NCI-H446 (cell line): Measurements from ENCODE around the gene SV2B.
A peak's percentile ranks its signal among the peaks of the same experiment; 100 is the strongest.

Experiments used
- DNase-seq, 2 experiments: peaks; one replicate each; lab custom pipeline; 2025; lab: John Stamatoyannopoulos, UW

SV2B gene

GRCh38 chr15:91268510-91268909 is 168.5 kb downstream of the SV2B start:
- DNase-seq: no peak

DNA sequence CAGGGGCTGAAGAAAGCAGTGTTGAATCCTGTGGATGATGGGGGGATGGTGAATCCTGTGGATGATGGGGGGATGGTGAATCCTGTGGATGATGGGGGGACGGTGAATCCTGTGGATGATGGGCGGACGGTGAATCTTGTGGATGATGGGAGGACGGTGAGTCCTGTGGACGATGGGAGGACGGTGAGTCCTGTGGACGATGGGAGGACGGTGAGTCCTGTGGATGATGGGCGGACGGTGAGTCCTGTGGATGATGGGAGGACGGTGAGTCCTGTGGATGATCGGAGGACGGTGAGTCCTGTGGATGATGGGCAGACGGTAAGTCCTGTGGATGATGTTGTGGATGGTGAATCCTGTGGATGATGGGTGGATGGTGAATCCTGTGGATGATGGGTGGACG is 170.7 kb downstream of the SV2B start:
- no peak for DNase-seq

DNA sequence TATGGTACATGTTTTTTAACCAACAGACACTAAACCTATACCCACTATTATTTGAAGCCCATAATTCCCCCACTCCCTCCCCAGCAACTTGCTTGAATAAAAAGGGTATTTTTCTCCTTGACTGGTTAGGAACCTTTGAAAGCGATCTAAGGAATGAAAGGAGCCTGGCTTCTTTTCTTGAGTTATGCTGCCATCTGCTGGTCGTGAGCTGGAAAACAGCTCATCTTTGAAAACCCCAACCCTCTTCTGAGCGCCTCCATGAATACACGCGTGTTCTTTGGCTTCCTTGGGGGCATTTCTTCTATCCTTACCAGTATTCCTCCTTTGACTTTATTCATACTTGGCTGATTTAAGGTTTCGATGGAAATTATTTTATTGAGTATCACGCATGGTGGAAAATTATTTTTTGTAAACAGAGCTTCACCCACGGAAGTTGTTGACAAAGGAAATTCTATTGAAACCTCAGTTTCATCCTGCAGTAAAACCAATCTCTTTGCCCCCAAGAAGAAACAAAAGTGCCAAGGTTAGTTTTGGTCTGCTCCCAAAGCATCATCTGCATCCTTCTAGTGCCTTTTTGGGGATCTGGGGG is 171.6 kb downstream of the SV2B start:
- DNase-seq: peak; percentile 21 to 71

GRCh38 chr15:91275844-91276243 is 175.8 kb downstream of the SV2B start:
- no peak for DNase-seq

DNA sequence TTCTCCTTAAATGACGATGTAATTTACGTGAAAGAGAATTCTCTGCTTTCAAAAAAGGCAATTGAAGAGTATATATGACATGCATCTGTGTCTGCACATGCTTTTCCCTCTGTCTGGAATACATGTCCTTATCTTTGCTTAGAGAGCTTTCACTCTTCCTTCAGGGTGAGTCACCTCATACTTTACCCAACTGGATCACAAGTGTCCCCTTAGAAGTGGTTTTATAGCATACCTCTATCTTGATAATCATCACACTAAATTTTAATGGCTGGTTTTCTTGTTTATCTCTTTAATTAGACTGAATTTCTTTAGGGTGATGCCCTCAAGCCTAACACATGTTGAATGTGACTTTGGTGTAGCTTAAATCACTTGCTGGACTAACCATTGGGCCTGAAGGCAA is 178.9 kb downstream of the SV2B start:
- DNase-seq: no peak

DNA sequence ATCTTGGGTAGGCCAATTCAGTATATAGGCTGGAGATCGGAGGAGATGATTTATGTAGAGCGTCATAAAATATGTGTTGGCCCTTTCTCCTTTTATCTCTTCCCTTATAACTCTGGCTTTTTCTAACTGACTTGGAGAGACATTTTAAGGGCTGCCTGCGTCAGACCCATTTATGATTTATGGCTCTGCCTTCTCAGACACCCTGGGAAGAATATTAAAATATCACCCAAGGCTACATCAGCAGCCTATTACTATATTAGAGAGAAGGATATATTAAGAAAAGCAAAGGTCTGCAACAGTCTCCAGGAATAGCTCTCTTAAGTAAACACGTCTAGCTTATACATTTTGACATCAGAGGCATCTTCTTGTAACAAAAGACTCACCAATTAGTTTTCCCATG is 179.4 kb downstream of the SV2B start:
- DNase-seq: no peak

- DNase-seq: no peak
Measured at GRCh38 chr15:91281947-91282346, 181.9 kb downstream of the SV2B start.

DNA sequence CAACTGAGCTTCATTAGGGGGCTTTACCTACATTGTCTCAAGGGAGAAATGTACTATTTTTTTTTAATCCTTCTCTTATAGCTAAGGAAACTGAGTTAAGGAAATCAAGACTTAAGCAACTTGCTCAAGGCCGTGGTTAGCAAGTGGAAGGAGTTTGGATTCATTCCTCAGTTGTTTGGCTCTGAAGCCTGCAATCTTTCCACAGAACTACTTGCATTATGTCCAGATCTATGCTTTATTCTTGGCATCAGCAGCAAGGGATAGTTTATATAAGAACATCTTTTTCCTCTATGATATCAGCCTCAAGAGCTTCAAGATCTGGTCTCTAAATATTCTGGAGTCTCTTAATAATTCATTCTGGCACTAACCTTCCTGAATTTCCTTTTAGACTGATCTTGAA is 182.4 kb downstream of the SV2B start:
- DNase-seq: no peak

DNA sequence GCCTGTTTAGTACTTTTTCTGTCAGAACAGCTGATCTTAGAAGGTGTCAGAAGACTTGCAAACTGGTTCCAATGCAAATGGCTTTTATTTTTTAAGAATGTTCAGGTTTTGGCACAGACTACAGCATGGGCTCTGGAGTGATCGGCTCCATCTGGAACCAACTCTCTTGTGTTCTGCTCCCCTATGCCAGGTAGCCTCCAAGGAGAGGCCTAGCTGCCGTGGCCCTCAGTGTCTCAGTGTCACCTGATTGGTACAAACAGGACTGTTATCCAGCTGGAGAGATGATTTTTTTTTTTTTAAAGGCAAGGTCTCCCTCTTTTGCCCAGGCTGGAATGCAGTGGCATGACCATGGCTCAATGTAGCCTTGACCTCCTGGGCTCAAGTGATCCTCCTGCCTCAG is 183.1 kb downstream of the SV2B start:
- peak in 1 of 2 experiments; percentile 9 for DNase-seq

DNA sequence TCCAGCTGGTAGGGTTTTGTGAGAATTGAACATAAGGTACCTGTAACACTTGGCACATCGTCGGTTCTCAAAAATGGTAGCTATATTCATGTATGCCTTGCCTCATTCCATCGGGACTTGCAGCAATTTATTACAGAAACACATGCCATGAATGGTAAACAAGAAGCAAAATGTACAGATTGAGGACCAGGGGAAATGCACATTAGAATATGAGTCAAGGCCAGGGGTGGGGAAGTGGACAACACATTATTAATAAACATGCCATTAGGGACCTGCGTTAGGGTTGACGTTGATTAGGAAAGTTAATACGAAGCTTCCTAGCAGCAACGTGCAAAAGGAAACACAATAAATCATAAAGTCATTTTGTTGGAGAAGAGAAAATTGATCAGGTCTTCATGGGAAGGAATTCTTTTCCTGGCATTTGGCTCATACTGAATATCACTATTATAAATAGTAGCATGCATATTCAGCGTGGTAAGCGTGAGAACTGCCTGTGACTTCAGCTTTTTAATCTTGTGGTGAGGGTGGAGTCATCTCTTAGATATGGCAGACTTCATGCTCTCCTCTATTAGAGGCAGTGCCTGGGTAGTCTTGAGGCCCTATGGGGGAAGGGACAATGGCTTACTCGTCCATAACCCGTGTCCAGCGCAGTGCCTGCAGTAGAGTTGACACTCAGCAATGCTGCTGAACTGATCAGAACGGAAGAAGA is 184.9 kb downstream of the SV2B start:
- DNase-seq: no peak

DNA sequence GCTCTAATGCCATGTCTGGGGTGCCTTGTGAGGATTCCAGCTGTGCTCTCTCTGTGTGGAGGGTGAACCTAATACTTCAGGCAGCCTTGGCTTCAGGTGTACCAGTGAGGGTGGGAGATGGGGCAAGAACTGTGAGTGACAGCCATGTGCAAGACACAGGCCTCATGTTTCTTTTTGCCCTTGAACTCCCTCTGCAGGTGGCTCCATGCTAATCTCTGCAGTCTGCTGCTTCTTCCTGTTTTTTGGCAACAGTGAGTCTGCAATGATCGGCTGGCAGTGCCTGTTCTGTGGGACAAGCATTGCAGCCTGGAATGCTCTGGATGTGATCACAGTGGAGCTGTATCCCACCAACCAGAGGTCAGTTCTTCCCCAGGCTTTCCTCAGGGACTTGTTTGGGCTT is 189.3 kb downstream of the SV2B start:
- peak in 1 of 2 experiments; percentile 36 for DNase-seq

GRCh38 chr15:91290553-91290952 is 190.5 kb downstream of the SV2B start:
- no peak for DNase-seq

- no peak for DNase-seq
Measured at GRCh38 chr15:91291673-91292072, 191.6 kb downstream of the SV2B start.

DNA sequence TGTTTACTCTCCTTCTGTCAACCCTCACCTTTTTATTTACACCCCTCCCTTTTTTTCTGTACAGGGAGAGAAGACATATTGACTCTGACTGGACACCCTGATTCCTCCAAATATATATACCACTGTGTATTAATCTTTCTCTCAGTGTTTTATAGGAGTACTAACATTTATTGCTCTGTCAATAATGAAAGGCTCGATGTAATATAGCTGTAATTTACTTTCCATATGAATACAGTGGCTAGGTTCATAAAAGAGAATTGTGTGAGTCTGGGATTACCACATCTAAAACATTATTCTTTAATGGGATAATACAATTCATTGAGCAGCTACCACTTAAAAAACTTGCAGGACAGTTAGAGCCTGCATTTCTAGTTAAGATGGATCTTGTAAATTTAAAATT is 194.3 kb downstream of the SV2B start:
- DNase-seq: no peak

GRCh38 chr15:91294795-91295194 is 194.7 kb downstream of the SV2B start:
- no peak for DNase-seq

DNA sequence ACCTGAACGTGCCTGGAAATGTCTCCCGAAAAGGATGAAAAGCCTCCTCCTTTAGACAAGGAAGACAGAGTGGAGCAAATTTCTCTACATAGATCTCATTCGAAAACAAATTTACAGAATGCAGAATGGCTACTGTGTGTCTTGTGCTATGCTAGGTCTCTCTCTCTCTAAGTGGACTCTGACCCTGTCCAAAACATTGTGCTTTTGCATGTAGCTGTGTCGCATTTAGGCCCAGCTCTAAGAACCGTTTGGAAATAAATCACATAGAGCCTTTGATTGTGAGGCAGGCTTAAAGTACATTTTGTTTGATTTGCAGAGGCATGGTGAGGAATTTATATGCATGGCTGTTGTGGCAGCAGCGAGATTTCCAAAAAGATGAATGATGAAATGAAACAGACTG is 198.0 kb downstream of the SV2B start:
- DNase-seq: no peak

DNA sequence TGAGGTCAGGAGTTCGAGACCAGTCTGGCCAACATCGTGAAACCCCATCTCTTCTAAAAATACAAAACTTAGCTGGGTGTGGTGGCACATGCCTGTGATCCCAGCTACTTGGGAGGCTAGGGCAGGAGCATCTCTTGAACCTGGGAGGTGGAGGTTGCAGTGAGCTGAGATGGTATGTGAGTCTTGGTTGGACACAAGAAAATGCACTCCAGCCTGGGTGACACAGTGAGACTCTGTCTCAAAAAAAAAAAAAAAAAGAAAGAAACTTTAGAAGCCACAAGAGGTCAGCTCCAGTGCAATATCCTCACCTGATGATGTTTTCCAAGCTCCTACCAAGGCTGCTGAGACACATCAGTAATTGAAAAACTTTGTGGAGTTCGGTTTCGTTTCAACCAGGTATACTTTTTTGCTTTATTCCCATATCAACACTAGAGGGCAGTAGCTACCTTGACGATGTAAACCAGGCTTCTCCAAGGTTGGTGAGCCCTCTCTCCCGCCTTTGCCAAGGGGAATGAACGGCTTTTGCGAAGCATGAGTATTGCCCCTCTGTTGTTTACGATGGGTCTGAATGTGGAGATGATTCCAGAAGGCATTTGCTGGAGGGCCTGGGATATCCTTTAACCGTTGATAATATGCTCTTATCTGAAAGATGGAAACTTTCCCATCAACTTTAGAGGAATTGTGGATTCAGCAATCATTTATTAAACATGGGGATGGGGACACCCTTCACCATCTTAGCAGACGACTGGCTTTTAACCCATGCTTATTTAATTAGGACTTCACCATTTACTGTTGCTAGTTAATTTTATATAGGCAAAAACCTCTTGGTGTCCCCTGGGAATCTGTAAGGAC is 202.8 kb downstream of the SV2B start:
- peak; percentile 41 to 86 for DNase-seq

DNA sequence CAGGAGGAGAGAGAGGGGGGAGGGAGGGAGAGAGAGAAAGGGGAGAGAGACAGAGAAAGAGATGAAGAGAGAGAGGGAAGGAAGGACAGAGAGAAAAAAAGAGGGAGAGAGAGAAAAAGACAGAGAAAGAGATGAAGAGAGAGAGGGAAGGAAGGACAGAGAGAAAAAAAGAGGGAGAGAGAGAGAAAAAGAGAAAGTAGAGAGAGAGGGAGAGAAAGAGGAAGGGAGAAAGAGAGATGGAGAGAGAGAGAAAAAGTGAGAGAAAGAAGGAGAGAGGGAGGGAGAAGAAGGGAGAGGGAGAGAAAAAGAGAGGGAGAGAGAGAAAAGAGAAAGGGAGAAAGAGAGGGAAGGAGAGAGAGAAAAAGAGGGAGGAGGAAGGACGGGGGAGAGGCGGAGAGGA is 204.2 kb downstream of the SV2B start:
- no peak for DNase-seq

- no peak for DNase-seq
Measured at GRCh38 chr15:91304786-91305185, 204.7 kb downstream of the SV2B start.

DNA sequence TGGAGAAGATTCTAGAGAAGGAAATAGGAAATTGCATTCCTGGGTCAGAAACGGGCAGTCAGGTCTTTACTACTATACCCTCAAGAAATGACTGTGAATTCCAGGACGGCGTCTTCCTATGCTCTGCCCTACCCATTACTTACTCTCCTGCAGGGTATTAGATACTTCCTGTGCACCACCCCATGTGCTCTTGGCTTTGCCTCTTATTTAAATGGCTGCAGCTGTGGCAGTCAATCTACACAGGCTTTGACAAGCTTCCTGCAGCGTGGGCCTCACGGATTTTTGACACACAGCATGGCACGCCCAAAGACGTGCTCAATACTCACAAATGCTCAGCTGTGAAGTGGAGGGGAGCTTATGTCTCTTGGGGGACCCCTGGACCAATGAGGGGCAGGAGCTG is 206.1 kb downstream of the SV2B start:
- DNase-seq: no peak

DNA sequence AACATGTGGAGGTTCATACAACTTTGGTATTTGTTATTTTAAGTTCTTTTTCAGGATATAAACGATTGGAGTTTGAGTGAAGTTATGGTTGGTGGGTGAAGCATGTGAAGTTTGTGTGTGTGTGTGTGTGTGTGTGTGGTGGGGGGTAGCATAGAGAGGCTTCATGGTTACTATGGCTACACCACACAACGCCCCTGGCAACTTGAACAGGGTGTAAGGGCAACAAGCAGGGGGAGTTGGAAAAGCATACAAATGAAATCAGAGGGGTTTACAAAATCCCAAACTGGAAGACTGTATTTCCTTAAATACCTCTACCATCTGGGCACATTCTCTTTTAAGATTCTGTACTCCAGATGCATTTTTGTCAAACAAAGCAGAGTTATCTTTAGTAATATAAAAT is 207.5 kb downstream of the SV2B start:
- no peak for DNase-seq

GRCh38 chr15:91308199-91308598 is 208.1 kb downstream of the SV2B start:
- no peak for DNase-seq

- no peak for DNase-seq
Measured at GRCh38 chr15:91308855-91309254, 208.8 kb downstream of the SV2B start.
